GM18505 (cell line): ENCODE measurements around the gene TMEM134.
A peak's percentile ranks its signal among the peaks of the same experiment; 100 is the strongest.
"Not testable (repeated sequence)": the region's sequence is repeated elsewhere in the genome, so short reads cannot be mapped to it uniquely, and the experiment has no call there.

Experiments used
- ATAC-seq: cut with Tn5 transposase; IDR thresholded peaks from one replicate; pipeline ENCODE4 v1.9.1; 2021; ENCODE audit not compliant: unreplicated experiment
- POLR2A ChIP-seq: IDR thresholded peaks from 4 replicates; pipeline ENCODE4 v1.6.1; 2011; ENCODE audit warnings: borderline replicate concordance; ENCODE audit not compliant: insufficient read depth, insufficient read length; ENCODE audit errors: extremely low read depth

The TMEM134 gene

DNA sequence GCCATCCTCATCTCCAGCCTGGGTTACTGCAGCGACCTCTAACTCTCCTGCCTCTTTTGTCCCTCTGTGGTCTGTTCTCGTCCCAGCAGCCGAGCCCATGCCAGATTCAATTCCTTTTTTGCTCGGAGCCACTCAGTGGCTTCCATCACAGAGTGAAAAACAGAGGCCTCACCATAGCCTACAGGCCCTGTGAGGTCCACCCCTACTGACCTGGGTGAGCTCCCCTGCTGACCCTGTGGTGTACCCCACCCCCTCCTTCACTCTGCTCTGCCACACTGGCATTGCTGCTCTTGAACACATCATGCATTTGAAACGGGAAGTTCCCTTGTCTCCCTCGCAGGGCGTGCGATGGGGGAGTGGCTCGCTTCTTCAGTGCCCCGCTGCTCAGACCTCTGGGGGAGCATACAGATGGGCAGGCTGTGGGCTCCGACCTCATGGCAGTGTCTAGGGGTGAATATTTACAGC is 15.8 kb upstream of the TMEM134 start:
- ATAC-seq = no peak
- TF ChIP-seq POLR2A = peak; percentile 24

- TF ChIP-seq POLR2A = peak; percentile 10
- no peak for ATAC-seq
These were observed 15.0 kb upstream of the TMEM134 start for GRCh38 chr11:67483831-67484665.

DNA sequence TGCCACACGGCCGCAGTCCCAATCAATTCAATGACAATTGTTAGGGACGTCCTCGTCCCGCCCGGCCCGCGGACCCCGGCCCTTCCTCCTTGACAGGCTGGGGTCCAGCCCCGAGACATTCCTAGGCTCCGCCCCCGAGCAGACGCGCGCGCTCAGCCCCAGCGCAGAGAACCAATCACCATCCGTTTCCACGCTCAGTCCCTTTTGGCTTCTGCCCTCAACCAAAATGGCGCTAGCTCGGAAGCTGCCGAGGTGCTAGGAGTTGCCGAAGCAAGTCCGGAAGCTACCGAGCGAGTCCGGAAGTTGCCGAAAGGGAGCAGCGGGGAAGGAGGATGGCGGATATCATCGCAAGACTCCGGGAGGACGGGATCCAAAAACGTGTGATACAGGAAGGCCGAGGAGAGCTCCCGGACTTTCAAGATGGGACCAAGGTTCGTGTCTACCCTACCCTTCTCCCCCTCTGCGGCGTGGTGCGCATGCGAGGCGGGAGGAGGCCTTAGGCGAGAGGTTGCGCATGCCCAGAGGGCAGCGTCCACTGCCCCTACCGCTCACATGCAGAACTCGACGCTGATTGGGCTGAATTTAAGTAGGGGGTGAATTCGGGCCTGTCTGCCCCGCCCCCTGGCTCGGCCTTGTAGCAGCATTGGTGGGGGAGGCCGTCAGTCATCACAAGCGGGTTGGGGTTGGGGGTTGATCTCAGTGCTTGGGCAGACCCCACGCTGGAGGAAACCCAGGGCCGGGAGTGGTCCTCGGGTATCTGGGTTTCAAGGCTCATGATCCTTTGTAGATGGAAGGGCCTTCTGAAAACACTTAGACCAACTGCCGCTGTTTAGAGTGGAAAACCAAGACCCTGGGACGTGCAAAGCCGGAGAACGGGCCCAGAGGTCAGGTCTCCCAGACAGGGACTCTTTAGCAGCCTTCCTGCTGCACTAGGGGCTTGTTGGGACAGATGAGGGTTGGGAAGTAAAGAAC is 14.1 kb upstream of the TMEM134 start, which contains the start of gene AIP:
Gene AIP (plus strand): TSS at position 200 of the 972 bp plus-strand sequence. CDS start 133 bp downstream, at position 333.
- TF ChIP-seq POLR2A = peak; percentile 74
- peak; percentile 63 for ATAC-seq

DNA sequence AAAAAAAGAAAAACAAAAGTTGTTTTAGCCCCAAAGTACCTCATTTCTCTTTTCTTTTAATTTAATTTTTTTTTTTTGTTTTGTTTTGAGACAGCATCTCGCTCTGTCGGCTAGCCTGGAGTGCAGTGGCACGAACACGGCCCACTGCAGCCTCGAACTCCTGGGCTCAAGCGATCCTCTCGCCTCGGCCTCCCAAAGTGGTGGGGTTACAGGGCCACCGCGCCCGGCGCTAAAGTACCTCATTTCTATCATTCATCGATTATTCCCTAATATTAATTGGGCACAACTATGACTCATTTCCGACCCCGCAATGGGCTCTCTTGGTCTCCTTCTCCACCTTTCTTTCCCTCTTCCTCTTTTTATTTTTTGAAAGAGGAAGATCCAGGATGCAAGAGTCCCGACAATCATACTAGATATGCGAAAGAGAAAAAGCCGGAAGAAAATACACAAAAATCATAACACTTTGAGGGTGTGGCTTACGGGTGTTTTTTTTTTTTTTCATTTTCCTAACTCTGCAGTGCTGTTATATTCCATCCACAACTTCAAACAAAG is 13.3 kb upstream of the TMEM134 start:
- no peak for TF ChIP-seq POLR2A
- ATAC-seq = no peak

GRCh38 chr11:67477344-67478050 is 8.4 kb upstream of the TMEM134 start:
- not testable (repeated sequence) for ATAC-seq

- not testable (repeated sequence) for ATAC-seq
These were observed 7.6 kb upstream of the TMEM134 start for GRCh38 chr11:67476692-67477091.

DNA sequence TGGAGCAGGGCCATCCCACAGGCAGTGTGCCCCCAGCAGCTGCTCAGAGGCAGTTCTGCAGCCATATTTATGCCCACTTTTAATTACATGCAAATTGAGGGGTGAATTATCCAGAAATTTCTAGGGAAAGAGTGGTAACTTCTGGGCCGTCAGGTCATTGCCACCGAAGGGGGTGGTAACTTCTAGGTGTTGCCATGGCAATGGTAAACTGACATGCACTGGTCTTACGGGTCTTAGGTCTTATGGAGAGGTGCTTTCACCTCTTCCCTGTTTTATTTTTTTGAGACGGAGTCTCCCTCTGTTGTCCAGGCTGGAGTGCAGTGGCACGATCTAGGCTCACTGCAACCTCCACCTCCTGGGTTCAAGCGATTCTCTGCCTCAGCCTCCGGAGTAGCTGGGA is 3.8 kb upstream of the TMEM134 start:
- ATAC-seq = no peak
- TF ChIP-seq POLR2A = no peak

DNA sequence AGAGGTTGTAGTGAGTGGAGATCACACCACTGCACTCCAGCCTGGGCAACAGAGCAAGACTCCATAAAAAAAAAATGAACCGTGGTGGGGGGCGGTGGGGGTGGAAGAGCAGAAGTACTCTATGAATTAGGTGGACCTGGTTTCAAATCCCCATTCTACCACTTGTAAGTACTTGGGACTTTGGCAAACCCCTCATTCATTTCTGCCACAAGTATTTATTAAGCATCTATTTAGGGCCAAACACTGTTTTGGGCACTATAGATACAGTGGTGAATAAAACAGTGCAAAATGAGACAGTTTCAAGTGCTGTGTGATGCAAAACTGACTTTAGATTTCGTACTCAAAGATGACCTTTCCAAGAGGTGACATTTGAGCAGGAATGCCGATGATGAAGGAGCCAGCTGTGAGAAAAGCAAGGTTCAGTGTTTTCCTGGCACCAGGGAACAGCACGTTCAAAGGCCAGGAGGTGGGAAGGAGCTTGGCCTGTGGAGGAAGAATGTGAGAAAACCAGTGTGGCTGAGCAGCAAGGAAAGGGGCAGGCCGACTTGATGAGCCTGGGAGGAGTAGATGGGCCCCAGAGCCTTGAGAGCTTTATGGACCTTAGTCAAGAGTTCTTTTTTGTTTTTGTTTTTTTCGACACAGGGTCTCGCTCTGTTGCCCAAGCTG is 1.4 kb upstream of the TMEM134 start:
- no peak for ATAC-seq

GRCh38 chr11:67469508-67469811 is 409 bp upstream of the TMEM134 start:
- ATAC-seq = no peak
- no peak for TF ChIP-seq POLR2A

More for the DNA sequence above, 1.4 kb upstream of the TMEM134 start:
- no peak for TF ChIP-seq POLR2A

DNA sequence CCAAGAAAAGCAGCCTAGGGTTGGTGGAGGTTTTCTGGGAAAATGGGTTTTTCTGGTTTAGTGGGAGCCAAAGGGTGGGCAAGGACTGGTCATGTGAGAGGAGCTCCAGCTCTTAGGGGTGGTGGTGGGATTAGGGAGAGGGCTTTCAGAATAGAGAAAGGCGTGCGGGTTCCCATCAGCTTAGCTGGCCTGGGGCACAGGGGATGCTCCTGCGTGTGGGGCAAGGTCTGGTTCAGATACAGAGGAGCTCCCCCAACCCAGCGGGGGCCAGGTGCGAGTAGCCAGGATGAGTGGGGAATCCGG is 644 bp downstream of the TMEM134 start:
- no peak for TF ChIP-seq POLR2A
- ATAC-seq = no peak

- ATAC-seq = no peak
- no peak for TF ChIP-seq POLR2A
These were observed 995 bp downstream of the TMEM134 start for GRCh38 chr11:67468056-67468455.

DNA sequence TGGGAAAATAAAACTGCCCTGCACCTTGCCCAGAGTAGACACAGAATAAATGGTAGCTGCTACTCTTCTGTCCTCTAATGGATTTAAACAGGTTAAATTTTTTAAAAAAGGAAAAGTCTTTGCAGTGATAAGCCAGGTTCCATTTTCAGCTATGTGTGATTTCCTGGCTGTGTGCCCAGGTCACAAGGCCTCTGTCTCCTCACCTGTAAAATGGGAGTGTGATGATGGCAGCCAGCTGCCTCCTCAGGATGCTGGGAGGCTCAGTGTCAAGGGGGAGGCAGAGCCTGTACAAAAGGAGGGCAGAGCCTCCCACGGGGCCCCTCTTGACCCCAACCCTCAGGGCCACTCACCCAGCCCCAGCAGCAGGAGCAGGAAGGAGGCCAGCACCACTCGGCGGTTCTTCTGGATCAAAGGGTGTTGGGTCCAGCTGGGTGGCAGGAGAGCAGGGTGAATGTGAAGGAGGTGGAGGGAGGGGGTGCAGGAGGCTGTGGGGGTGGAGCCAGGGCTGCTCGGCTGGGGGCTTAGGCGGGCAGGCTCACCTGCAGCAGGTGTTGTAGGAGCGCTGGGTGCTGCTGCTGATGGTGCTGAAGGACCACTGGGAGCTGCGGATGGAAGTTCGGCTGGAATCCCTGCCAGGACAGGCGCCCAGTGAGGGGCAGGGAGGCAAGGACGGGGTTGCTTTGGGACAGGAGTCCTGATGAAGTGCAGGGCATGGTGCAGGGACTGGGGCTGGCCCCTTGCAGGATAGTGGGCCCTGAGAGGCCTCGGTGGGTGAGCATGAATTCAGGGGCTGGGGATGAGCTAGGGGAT is 1.9 kb downstream of the TMEM134 start:
- TF ChIP-seq POLR2A = no peak
- ATAC-seq = no peak
